Measurements from ENCODE around the gene MYMX.

Gene MYMX

GRCh38 chr6:44234101-44235025 lies 17.6 kb downstream of the MYMX start:
- DNase-seq = peak; percentile 74

- DNase-seq = no peak
Measured at GRCh38 chr6:44235269-44235668, 18.5 kb downstream of the MYMX start.

GRCh38 chr6:44235891-44236516 lies 19.3 kb downstream of the MYMX start:
- DNase-seq = no peak

- DNase-seq = peak; percentile 94
Measured at GRCh38 chr6:44237021-44237812, 20.5 kb downstream of the MYMX start.

- peak; percentile 66 for DNase-seq
Measured at GRCh38 chr6:44237813-44238433, 21.2 kb downstream of the MYMX start.

GRCh38 chr6:44238687-44239350 lies 22.1 kb downstream of the MYMX start:
- DNase-seq = no peak

- DNase-seq = no peak
Measured at GRCh38 chr6:44243345-44243744, 26.6 kb downstream of the MYMX start.

- DNase-seq = no peak
Measured at GRCh38 chr6:44245391-44245911, 28.7 kb downstream of the MYMX start.

GRCh38 chr6:44245912-44246662 lies 29.4 kb downstream of the MYMX start:
- peak; percentile 83 for DNase-seq

- DNase-seq = peak; percentile 98
Measured at GRCh38 chr6:44246663-44247337, 30.1 kb downstream of the MYMX start, which contains the start of gene HSP90AB1. Gene HSP90AB1, plus strand, starts transcription at chr6:44247101. Its CDS starts 1,529 bp downstream, at chr6:44248630.

- DNase-seq = peak; percentile 61
Measured at GRCh38 chr6:44247338-44248302, 30.9 kb downstream of the MYMX start.

GRCh38 chr6:44248579-44248978 lies 31.9 kb downstream of the MYMX start:
- DNase-seq = no peak

- no peak for DNase-seq
Measured at GRCh38 chr6:44249082-44249748, 32.5 kb downstream of the MYMX start.

GRCh38 chr6:44250067-44250717 lies 33.5 kb downstream of the MYMX start:
- DNase-seq = no peak

GRCh38 chr6:44250718-44251123 lies 34.0 kb downstream of the MYMX start:
- DNase-seq = no peak

- DNase-seq = no peak
Measured at GRCh38 chr6:44251576-44252524, 35.1 kb downstream of the MYMX start.
